GM12892 (cell line): ENCODE data around the gene KIF26A.

Experiments
- POLR2AphosphoS5 ChIP-seq: IDR thresholded peaks from 2 replicates; pipeline ENCODE4 v1.6.1; 2011; ENCODE audit warnings: low read depth, low read length, control low read depth
- TAF1 ChIP-seq: IDR thresholded peaks from 2 replicates; pipeline ENCODE4 v1.6.1; 2011; ENCODE audit warnings: low read depth, mild to moderate bottlenecking, control low read depth, low read length, borderline replicate concordance

GRCh38 chr14:104112113-104112505, 26.3 kb upstream of the KIF26A start:
- no peak for TF ChIP-seq TAF1
- no peak for TF ChIP-seq POLR2AphosphoS5
